Cerebellar cortex (tissue), 1 donor: ENCODE measurements around the gene TMEM129.
"Not testable (repeated sequence)": the region's sequence is repeated elsewhere in the genome, so short reads cannot be mapped to it uniquely, and the experiment has no call there.

Experiments
- DNase-seq: peaks from one replicate; pipeline ENCODE4 v3.0.0-alpha.2; 2015; ENCODE audit warnings: low spot score

TMEM129 gene

GRCh38 chr4:1695913-1696312, 25.2 kb downstream of the TMEM129 start:
- no peak for DNase-seq

DNA sequence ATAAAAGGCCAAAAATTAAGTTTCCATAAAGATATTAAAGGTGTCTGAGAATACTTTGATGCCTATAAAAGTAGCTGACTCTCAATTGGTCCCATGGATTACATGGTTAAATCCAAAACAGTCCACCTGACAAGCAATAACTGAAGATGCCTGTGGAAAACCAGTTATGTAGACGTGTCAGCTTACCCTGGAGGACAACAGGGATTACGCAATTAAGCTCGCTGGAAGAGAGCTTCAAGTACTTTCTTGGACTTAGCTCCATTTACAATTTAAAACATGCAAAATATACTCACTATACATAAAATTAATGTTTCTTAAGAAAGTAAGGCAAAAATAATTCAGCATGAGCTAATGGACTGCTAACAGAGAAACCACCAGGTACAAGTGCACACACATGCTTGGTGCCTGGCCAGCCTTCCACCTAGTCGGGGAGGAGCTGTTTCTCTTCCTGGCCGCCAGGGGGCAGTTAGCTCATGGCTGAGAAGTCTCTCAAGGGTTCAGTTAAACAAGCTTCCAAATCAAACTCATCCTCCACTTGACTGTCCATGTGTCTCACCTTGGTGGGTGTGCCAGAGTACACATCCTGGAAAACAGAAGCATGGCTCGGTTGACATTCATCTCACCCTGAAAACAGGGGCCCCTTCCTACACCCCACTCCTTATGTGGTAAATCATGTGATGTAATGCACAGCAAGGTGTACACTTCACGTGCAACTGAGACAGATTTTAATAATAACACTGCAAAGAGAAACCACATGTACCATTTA, 27.8 kb downstream of the TMEM129 start:
- peak; percentile 87 for DNase-seq

- no peak for DNase-seq
These were observed 29.3 kb downstream of the TMEM129 start for GRCh38 chr4:1691737-1692373.

DNA sequence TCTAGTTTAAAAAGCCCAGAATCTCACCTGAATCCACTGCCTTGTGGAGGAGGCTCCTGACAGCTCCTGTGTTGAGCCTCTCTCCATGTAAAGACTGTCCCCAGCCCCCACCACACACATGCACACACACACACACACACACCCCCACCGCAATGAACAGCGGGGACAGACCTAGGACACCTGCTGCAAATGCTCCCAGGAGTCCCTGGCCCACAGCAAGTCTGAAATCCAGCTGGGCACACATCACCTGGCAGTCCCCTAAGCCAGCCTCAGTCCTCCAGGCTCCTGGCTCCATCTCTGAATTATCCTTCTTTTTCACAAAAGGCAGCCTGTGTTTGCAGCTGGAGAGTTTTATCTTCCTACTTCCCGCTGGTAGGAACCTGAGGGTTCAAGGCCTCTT, 30.4 kb downstream of the TMEM129 start:
- DNase-seq, result no peak

DNA sequence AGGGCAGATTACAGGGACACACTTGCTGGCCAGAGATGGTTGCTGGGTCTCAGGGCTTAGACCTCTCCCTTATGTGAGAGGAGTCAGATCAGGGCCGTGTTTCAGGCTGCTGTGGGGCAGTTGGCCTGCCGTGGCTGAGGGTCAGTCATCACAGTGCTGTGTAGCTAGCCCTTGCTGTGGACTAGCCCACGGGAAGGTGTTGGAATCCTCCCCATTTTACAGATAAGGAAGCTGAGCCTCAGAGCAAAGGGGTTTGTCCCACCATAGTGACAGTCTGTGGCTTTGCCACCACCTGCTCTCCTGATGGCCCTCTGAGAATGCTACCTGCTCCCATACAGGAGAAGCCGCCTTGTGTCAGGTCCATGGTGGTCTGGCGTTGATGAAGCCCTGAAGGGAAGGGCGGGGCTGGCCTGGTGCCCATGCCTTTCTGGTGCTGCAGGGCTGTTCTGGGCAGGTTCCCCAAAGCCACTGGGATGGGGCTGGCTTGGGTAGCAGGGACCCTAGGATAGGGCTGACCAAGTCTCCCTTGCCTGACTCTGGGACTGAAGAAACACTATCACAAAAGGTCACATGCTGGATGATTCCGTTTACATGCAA, 34.6 kb downstream of the TMEM129 start:
- DNase-seq, result no peak

DNA sequence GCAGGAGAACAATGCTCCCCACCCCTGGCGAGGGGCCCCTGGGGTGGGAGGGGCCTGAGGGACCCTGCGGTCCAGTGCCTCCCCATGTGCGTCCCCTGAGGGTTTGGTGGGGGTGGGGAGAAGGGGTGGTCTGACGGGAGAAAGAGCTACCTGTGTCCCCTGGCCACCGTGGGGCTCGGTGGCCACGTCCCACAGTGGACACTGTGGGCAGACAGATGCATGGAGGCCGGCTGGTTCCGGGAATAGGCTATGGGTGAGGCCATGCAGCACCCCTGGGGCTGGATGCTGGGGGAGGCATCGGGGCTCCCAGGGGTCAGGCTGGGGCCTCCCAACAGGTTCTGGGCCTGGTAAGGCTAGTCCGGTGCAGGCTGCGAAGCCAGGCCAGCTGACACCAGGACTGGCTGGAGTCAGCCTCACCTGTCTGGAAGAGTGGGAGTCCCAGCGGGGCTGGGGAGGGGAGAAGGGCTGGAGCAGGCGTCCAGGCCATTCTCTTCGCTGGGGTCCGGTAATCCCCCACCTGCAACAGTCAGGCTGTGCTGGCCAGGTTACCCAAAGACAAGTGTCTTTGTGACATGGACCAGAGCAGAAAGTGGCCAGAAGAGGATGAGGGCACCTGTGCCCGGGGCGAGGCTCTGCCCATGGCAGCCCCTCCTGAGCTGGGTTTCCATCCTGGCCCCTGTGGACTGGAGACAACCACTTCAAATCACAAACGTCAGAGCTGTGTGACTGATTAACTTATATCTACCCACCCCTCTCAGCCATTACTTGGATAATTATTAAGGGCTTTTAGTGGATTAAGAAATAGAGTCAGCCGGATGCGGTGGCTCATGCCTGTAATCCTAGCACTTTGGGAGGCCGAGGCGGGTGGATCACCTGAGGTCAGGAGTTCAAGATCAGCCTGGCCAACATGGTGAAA, 35.6 kb downstream of the TMEM129 start:
- DNase-seq, result no peak

DNA sequence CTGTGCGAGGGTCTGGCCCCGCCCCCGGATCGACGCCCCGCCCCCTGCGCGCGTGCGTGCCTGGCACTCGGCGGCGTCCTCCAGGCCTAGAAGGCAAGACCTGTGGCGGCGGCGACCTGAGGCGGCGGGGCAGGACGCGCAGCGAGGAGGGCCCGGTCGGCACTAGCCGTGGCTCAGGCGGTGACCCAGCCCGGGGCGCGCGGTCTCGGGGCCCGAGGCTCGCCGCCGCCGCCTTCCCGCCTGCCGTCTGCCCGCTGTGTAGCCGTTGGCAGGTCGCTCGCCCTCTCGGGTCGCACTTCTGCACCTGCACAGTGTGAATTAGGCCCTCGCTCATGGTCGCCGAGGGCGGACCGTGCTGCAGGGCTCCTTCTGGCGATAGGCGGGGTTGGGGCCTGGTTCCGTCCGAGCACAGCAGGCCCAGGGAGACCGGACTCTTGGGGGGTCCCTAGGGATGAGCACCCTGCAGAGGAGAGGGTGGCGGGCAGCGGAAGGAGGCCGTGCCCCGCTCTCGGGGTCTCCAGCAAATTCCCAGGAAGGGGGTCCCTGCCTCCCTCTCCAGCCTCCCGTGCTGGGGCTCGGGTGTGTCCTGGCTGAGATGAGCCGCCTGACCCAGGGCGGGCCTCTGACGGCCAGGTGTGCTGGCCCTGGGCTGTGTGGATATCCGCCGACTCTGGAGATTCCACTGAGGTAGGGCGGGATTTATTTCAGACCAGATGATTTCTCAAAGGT, 36.5 kb downstream of the TMEM129 start:
- DNase-seq, result no peak

- DNase-seq, result peak; percentile 82
These were observed 37.2 kb downstream of the TMEM129 start, which contains the start of gene FAM53A for GRCh38 chr4:1683736-1684505. Gene FAM53A (minus strand): TSS chr4:1684313. CDS start chr4:1668741, 15,572 bp downstream.

- peak; percentile 49 for DNase-seq
These were observed 37.8 kb downstream of the TMEM129 start for GRCh38 chr4:1683261-1683735.

DNA sequence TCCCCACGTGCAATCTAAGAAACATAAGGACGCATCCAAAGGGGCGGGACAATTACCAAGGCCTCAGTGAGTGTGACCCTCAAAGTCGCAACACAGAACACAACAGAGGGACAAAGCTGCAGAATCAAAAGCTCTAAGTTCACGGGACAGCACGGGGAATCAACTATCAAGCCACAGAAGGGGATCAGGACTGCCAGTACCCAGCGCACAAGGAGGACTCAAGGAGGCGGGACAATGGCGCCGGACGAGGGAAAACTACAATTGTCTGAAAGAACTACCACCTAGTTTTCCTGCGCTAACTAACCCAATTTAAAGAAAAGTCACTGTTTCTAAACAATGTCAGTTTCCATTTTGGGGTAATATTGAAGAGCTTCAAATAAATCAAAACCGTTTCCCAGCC, 38.3 kb downstream of the TMEM129 start:
- DNase-seq, result no peak

DNA sequence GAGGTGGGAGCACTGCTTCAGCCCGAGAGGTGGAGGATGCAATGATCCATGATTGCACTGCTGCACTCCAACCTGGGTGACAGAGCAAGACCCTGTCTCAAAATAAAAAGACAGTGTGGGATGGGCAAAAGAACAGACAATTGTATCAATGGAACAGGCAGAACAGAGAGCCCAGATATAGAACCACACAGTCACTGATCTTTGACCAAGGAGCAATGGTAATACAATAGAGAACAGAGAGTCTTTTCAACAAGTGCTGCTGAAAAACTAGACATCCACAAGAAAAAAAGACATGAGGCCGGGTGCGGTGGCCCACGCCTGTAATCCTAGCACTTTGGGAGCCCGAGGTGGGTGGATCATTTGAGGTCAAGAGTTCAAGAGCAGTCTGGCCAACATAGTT, 42.9 kb downstream of the TMEM129 start:
- DNase-seq, result no peak

GRCh38 chr4:1676605-1677525, 44.3 kb downstream of the TMEM129 start:
- no peak for DNase-seq

- DNase-seq, result no peak
These were observed 45.4 kb downstream of the TMEM129 start for GRCh38 chr4:1675802-1676137.

DNA sequence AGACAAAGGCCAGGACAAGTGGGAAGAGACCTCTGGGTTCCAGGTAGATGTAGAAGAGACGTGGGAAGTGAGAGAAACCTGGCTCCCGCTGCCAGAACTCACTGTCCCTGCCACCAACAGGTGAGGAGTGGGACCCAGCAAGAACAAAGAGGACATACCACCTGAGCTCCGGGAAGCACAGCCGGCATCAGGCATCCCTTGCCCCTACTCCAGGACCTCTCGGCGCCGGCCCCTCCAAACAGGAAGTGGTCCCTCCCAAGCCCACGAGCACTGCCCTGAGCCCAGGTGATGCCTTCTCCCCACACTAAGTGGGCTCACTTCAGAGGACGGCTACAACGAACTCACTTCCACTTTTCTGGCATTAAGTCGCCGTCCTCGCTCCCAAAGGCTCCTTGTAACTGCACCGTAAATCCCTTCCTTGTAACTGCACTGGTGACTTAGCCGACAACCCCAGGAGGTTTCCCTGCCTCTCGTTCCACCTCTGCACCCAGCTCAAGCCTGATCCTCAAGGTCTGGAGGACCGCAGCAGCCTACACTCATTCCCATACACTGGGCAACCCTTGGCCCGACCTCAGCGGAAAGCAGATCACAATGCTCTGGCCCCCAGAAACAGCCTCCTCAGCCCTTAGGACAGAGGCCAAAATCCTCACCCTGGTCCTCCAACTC, 45.9 kb downstream of the TMEM129 start:
- DNase-seq, result no peak

DNA sequence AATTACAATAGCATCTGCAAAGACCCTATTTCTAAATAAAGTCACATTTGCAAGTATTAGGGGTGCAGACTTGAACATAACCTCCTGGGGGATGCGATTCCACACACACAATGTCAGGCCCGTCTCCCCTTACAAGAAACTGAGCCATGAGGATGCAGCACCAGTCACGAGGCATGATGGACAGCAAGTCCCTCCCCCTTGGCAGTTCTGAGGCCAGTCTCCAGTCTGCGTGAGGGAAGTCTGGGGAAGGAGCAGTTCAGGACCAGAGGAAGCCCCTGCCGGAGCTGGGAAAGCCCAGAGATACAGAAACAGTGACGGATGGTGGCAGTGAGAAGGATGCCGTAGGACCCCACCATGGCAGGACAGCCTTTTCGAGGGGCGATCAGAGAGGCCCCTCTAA, 46.4 kb downstream of the TMEM129 start:
- DNase-seq, result no peak

DNA sequence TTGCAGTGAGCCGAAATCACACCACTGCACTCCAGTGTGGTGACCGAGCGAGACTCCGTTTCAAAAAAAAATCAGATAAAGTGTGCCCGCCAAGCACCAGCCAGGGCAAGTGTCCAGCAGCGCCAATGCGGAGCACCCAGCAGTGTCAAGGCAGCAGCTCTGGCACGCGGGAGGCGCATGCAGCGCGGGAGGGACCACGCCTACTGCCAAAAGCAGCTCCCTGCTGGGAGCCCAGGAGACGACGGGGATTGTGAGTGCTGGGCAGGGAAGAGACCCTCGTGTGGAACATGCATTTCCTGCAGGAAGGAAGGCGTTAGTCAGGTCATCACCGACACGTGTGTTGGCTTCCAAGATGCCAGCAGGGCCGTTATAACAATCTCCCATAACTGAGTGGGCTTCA, 47.5 kb downstream of the TMEM129 start:
- DNase-seq, result no peak

- DNase-seq, result not testable (repeated sequence)
These were observed 50.1 kb downstream of the TMEM129 start for GRCh38 chr4:1671011-1671410.

DNA sequence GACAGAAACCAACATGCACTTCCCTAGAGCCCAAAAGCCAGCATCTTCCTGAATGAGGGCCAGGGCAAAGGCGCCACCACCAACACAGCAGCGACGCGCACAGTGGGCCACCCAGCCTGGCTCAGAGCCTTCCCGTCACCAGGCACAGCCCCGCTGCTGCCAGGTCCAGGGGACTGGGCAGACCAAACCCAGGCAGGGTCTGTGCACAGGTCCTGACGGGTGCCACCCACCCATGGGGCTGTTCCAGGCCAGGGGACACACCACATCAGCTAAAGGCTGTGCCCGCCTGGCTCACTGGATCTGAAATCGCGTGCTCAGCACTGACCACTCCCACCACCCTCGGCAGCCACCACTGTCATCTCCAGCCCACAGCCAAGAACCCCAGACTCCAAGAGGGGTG, 50.8 kb downstream of the TMEM129 start:
- DNase-seq, result no peak

DNA sequence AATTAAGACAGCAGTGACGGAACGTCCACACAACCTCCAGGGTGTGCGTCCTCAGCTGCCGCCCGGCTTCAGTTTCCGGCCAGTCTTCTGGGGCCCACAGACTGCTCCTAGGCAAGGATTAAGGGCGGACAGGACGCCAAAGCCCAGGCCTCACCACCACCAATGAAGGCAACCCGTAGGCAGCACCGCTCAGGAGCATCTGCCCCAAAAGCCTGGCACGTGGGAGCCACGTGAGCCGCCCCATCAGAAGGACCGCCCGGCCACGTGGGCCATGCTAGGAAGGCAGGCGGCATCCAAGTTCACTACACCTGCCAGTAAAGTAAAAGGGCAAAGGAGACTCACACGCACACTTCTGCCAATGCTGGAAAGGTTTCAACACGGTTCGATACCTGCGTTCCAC, 51.3 kb downstream of the TMEM129 start:
- DNase-seq, result no peak
